GM19438 (cell line): ENCODE measurements around the gene RNU1-4.
"Not testable (repeated sequence)": the region's sequence is repeated elsewhere in the genome, so short reads cannot be mapped to it uniquely, and the experiment has no call there.

Source experiments
- ATAC-seq: cut with Tn5 transposase; IDR thresholded peaks from one replicate; pipeline ENCODE4 v1.9.1; 2021; ENCODE audit warnings: low read depth; ENCODE audit not compliant: unreplicated experiment

The RNU1-4 gene

GRCh38 chr1:16787711-16788110 lies 47.4 kb downstream of the RNU1-4 start:
- ATAC-seq, result not testable (repeated sequence)
